ENCODE results near the gene VWA2. TPM values are rescaled to one million over a fixed set of nuclear protein-coding genes. Genes with fewer than 3 reads are reported as not detected.

The VWA2 gene
- total RNA-seq (2021; ENCODE audit: unreplicated experiment) (not detected), Bru-seq, nascent RNA (percentile 4 among the genes with signal in this experiment), BruChase-seq, experiment 1, labeled RNA remaining after a 6-hour chase (percentile 5 among the genes with signal in this experiment), BruChase-seq, experiment 2, labeled RNA remaining after a 2-hour chase (percentile 6 among the genes with signal in this experiment)
- not detected in 2 replicates for polyA plus RNA-seq (2012)
- long read RNA-seq = 0 reads

DNA sequence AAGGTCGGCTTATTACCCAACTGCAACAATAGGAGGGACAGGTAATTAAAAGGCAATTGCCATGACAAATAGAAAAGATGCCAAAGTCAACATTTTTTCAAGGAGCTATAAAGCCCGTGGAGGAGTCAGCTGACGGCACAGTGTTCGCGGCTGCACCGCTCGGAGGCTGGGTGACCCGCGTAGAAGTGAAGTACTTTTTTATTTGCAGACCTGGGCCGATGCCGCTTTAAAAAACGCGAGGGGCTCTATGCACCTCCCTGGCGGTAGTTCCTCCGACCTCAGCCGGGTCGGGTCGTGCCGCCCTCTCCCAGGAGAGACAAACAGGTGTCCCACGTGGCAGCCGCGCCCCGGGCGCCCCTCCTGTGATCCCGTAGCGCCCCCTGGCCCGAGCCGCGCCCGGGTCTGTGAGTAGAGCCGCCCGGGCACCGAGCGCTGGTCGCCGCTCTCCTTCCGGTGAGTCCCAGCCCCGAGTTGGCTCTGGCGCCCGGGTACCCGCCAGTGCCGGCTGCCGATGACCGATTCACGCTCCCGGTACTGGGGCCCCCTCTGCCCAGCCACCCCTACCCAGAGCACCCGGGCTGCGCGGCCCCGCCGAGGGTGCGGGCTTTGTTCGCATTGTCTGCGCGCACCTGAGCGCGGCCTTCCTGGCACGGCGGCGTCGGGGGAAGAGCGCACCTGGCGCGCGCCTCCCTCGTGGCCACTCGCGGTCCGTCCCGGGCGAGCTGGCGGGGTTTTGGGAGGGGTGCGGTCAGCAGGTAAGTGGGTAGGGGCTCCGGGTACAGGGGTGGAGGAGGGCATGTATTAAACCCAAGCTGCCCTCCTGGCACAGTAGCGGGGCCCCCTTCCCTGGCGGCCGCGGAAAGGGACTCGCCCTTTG lies at the start of gene VWA2:
TSS of gene VWA2 (plus strand) at position 138 of the 877 bp plus-strand sequence. CDS start 9,460 bp downstream, outside the sequence.
- Histone ChIP-seq H3K27ac (ENCODE audit: low read depth, low read length) (no peak within 1 kb of the TSS), H3K27me3 (ENCODE audit: insufficient read depth, low read length) (peaks cover 64% of the 10 kb centered on the region), H3K4me2 (ENCODE audit: low read length) (no peak within 1 kb of the TSS), H4K20me1 (ENCODE audit: insufficient read depth) (no peaks in the 10 kb centered on the region), H3K4me3 (replicated peaks in 1 of 2; ENCODE audit: low read depth in 1 of 2, low read length in 2 of 2) (no peak within 1 kb of the TSS), H3K9me3 (ENCODE audit: control insufficient read depth in 1 of 2, insufficient read depth in 1 of 2, low read depth in 1 of 2, low read length in 2 of 2) (no peaks in the 10 kb centered on the region), H3K79me2 (ENCODE audit: insufficient read depth, low read length) (no peaks in the 10 kb centered on the region), H3K9me2 (ENCODE audit: insufficient read depth) (no peaks in the 10 kb centered on the region), H3K4me1 (ENCODE audit: control insufficient read depth in 1 of 2, insufficient read depth in 2 of 2, low read length in 2 of 2) (no peaks in the 10 kb centered on the region), H2AFZ (ENCODE audit: low read depth, low read length, poor library complexity, severe bottlenecking) (no peak within 1 kb of the TSS), H3K36me3 (ENCODE audit: control insufficient read depth in 1 of 2, insufficient read depth in 2 of 2, low read length in 2 of 2) (no peaks in the 10 kb centered on the region), H3K9ac (ENCODE audit: low read length) (no peak within 1 kb of the TSS)
- intact Hi-C loops (cut with micrococcal nuclease) = no loop called here
- POLR2A ChIA-PET = no interaction called here
- CTCF ChIA-PET = no interaction called here
- ATAC-seq (no peak), DNase-seq (ENCODE audit: low read depth, low spot score) (no peak)
- BruUV-seq (replicated peaks) = no TSS peak
- RAD21 ChIA-PET (ENCODE audit: low non-redundant PET in 1 of 2, low total read pairs in 2 of 2, uncharacterized antibody in 2 of 2, unreplicated experiment in 2 of 2) = no interaction called here
- TF ChIP-seq POLR2AphosphoS5 (IDR thresholded peaks at IDR 0.05; ENCODE audit: low read depth, low read length) (no peak), CBX3 (IDR thresholded peaks at IDR 0.05; ENCODE audit: low read depth) (no peak), MAX (IDR thresholded peaks at IDR 0.05) (no peak), EZH2 (IDR thresholded peaks at IDR 0.05) (no peak), EZH2phosphoT487 (IDR thresholded peaks at IDR 0.05; ENCODE audit: borderline replicate concordance) (no peak), RAD21 (IDR thresholded peaks at IDR 0.05; ENCODE audit: low read depth) (0 out of 2 replicates have a peak, but pooled peaks have one; percentile 20)

DNA sequence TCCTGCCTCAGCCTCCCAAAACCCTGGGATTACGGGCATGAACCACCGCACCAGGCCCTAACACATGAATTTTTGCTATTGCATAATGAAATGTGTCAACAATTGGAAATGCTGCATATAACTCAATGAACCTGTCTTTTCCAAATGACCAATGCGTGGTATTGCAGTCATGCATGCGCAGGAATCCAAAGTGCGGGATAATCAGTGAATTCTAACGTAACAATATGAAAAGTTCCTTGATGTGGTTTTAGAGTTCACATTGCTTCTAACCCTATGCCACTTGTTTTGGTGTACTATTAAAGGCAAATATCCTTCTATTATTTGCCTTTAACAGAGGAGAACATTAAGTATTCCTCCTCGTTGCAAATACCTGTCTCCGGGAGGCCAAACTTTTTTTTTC lies 49.4 kb upstream of the VWA2 start:
- intact Hi-C loops (cut with micrococcal nuclease) = no loop called here
- H3K79me2 ChIP-seq (ENCODE audit: insufficient read depth, low read length) = no peaks in the 10 kb centered on the region
- no peak overlapping the region for H3K4me3 ChIP-seq (replicated peaks in 1 of 2; ENCODE audit: low read depth in 1 of 2, low read length in 2 of 2)
- no peak overlapping the region for H3K4me2 ChIP-seq (ENCODE audit: low read length)
- H3K4me1 ChIP-seq (ENCODE audit: control insufficient read depth in 1 of 2, insufficient read depth in 2 of 2, low read length in 2 of 2) = no peaks in the 10 kb centered on the region
- H3K27me3 ChIP-seq (ENCODE audit: insufficient read depth, low read length) = no peaks in the 10 kb centered on the region
- no peak for TF ChIP-seq SRF (IDR thresholded peaks at IDR 0.05; ENCODE audit: low read depth)
- no peak for TF ChIP-seq REST (IDR thresholded peaks at IDR 0.05; ENCODE audit: low read depth)
- no peak for TF ChIP-seq EZH2phosphoT487 (IDR thresholded peaks at IDR 0.05; ENCODE audit: borderline replicate concordance)
- TF ChIP-seq YY1 (IDR thresholded peaks at IDR 0.05; ENCODE audit: extremely low read depth, insufficient replicate concordance, low read depth, low read length) = no peak
- BruUV-seq (replicated peaks) = no TSS peak
- ChIA-PET CTCF (no interaction called here), POLR2A (interaction anchor here (1.3 kb wide), 1 partner anchor 15 kb away, joined by 3 read pairs; the partner anchor contains the start of gene CCDC186), RAD21 (ENCODE audit: low non-redundant PET in 1 of 2, low total read pairs in 2 of 2, uncharacterized antibody in 2 of 2, unreplicated experiment in 2 of 2) (no interaction called here)
- no peaks in the 10 kb centered on the region for H4K20me1 ChIP-seq (ENCODE audit: insufficient read depth)
- H3K9me3 ChIP-seq (ENCODE audit: control insufficient read depth in 1 of 2, insufficient read depth in 1 of 2, low read depth in 1 of 2, low read length in 2 of 2) = no peaks in the 10 kb centered on the region
- no peak overlapping the region for H3K9ac ChIP-seq (ENCODE audit: low read length)
- DNase-seq (ENCODE audit: low read depth, low spot score) (no peak), ATAC-seq (no peak)
- H3K27ac ChIP-seq (ENCODE audit: low read depth, low read length) = no peak overlapping the region
- no peaks in the 10 kb centered on the region for H3K36me3 ChIP-seq (ENCODE audit: control insufficient read depth in 1 of 2, insufficient read depth in 2 of 2, low read length in 2 of 2)
- H3K9me2 ChIP-seq (ENCODE audit: insufficient read depth) = no peaks in the 10 kb centered on the region
- H2AFZ ChIP-seq (ENCODE audit: low read depth, low read length, poor library complexity, severe bottlenecking) = no peak overlapping the region

All from HCT116 (cell line).